GM10266 (cell line): ENCODE results near the gene CRIP2.

Experiments used
- DNase-seq: peaks from one replicate; pipeline ENCODE4 v3.0.0; 2012; ENCODE audit errors: extremely low spot score
- TF ChIP-seq, protein P1 (sequence below): IDR thresholded peaks from 2 replicates; pipeline ENCODE4 v1.5.1; 2012; ENCODE audit warnings: mild to moderate bottlenecking, low read depth; ENCODE audit not compliant: control insufficient read depth, insufficient read depth; ENCODE audit errors: missing control alignments

Gene CRIP2

DNA sequence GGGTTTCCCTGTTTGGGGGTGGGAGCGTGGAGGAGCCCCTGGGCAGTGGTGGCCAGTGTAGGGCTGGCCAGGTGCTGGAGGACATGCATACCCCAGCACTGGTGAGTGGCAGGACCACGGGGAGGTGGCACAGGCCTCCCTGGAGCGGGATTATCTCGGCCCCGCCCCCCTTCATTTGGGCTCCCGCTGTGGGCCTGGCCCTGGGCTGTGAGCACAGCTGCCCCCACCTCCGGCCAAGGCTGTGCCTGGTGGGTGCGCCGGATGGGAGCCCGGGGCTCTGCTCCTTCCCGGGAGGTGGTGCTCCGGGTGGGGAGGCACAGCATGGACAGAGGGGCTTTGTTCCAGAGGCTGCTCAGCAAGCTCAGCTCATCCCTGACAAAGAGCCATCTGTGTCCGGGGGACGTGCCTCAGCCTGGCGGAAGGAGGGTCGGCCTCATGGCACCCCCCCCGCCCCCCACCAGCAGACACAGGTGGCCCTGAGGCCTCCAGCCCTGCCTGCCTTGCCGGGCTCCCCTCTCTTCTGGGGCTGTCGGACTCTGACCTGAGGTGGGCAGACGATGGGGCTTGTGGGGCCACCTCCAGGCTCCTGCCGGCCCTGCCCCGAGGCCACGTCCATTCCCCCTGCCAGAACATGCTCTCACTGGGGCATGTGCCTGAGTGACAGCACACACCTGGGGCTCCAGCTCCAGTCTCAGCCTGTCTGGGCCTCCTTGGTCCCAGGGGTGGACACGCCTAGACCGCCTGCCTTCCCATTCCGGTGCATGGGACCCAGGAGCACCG, 24.8 kb downstream of the CRIP2 start:
- DNase-seq = no peak

DNA sequence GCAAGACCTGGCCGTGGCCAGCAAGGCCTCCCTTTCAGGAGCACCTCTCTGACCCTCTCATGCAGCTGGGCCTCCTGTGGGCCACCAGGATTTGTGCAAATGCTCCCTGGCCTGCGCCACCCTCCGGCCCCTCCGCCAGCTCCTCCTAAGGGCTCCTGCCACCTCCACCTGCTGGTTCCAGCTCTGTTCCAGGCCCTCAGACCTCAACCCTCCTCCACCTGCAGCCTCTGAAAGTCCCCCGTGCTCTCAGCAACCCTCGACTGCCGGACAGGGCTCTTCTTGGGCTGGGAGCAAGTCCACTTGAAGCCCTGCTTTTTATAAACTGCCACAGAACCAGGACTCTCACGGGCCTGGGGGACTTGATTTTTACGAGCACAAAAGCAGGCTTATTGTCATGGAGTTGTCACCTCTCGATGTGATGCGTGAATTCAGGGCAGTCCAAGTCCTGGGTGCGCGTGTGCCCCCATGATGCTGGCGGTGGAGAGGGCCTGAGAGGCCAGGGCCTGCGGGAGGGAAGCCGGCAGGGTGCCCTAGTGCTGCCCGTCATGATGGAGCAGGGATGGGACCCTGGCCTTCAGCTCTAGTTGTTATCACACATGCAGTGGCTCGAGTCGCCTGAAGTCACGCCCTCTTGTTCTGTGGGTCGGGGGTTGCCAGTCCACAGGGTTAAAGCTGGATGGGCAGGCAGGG, 25.6 kb downstream of the CRIP2 start:
- no peak for DNase-seq
- TF ChIP-seq, protein P1, sequence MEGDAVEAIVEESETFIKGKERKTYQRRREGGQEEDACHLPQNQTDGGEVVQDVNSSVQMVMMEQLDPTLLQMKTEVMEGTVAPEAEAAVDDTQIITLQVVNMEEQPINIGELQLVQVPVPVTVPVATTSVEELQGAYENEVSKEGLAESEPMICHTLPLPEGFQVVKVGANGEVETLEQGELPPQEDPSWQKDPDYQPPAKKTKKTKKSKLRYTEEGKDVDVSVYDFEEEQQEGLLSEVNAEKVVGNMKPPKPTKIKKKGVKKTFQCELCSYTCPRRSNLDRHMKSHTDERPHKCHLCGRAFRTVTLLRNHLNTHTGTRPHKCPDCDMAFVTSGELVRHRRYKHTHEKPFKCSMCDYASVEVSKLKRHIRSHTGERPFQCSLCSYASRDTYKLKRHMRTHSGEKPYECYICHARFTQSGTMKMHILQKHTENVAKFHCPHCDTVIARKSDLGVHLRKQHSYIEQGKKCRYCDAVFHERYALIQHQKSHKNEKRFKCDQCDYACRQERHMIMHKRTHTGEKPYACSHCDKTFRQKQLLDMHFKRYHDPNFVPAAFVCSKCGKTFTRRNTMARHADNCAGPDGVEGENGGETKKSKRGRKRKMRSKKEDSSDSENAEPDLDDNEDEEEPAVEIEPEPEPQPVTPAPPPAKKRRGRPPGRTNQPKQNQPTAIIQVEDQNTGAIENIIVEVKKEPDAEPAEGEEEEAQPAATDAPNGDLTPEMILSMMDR = no peak

More for the DNA sequence above, 24.8 kb downstream of the CRIP2 start:
- TF ChIP-seq, protein P1 = no peak

- no peak for DNase-seq
- TF ChIP-seq, protein P1 = no peak
Measured at GRCh38 chr14:105500726-105501101, 26.1 kb downstream of the CRIP2 start.

- DNase-seq = no peak
- TF ChIP-seq, protein P1 = no peak
Measured at GRCh38 chr14:105501504-105502291, 27.1 kb downstream of the CRIP2 start.

- no peak for DNase-seq
- TF ChIP-seq, protein P1 = no peak
Measured at GRCh38 chr14:105502446-105503295, 28.1 kb downstream of the CRIP2 start.

- TF ChIP-seq, protein P1 = no peak
- no peak for DNase-seq
Measured at GRCh38 chr14:105503296-105503640, 28.6 kb downstream of the CRIP2 start.
